Gastrocnemius medialis (tissue), 4 donors: Measurements from ENCODE around the gene PGC. TPM values are rescaled to one million over a fixed set of nuclear protein-coding genes. Genes with fewer than 3 reads are reported as not detected.

Source experiments
- ATAC-seq, 2 donors: fragments of 150-250 bp; one replicate each; pipeline ENCODE4 v1.9.1; 2016
- DNase-seq, 2 donors: peaks; one replicate each; pipeline ENCODE4 v3.0.0-alpha.2; 2019
- H3K27ac ChIP-seq, 4 donors: fragments of 200-600 bp; sonication (generic); 1 replicate in 1 of 4; 2 replicates in 3 of 4; pipeline ENCODE4 v1.5.1; 2016 to 2018; ENCODE audit warnings: mild to moderate bottlenecking in 2 of 4, moderate library complexity in 1 of 4
- H3K27me3 ChIP-seq, 3 donors: fragments of 200-600 bp; sonication (generic) in 2 of 3; 1 replicate in 1 of 3; 2 replicates in 2 of 3; pipeline versions ENCODE4 v1.5.1 to v1.6.0; 2016 to 2019; ENCODE audit warnings: mild to moderate bottlenecking in 1 of 3, moderate library complexity in 1 of 3
- H3K36me3 ChIP-seq, 2 donors: fragments of 200-600 bp; sonication (generic) in 1 of 2; one replicate each; pipeline ENCODE4 v1.5.1; 2017 to 2018
- H3K4me1 ChIP-seq, 2 donors: fragments of 200-600 bp; sonication (generic) in 1 of 2; one replicate each; pipeline ENCODE4 v1.5.1; 2016 to 2017; ENCODE audit warnings: mild to moderate bottlenecking in 2 of 2
- H3K4me3 ChIP-seq, 4 donors: fragments of 200-600 bp; sonication (generic) in 3 of 4; 1 replicate in 1 of 4; 2 replicates in 3 of 4; pipeline ENCODE4 v1.5.1; 2016 to 2019; ENCODE audit warnings: mild to moderate bottlenecking in 2 of 4
- H3K9me3 ChIP-seq, 3 donors: fragments of 200-600 bp; sonication (generic) in 2 of 3; 1 replicate in 1 of 3; 2 replicates in 2 of 3; pipeline ENCODE4 v1.5.1; 2016 to 2019
- CTCF ChIP-seq, 5 experiments: fragments of 450-650 bp in 3 of 5; fragments of 200-600 bp in 2 of 5; sonication (generic) in 2 of 5; IDR thresholded peaks in 4 of 5; conservative IDR thresholded peaks in 1 of 5; 1 replicate in 4 of 5; 2 replicates in 1 of 5; pipeline ENCODE4 v1.5.1; 2016 to 2019; ENCODE audit warnings: antibody characterized with exemption in 5 of 5, mild to moderate bottlenecking in 3 of 5, moderate library complexity in 3 of 5
- POLR2A ChIP-seq, 2 donors: fragments of 450-650 bp; IDR thresholded peaks; one replicate each; pipeline ENCODE4 v1.6.1; 2017; ENCODE audit warnings: antibody characterized with exemption in 2 of 2, mild to moderate bottlenecking in 2 of 2, moderate library complexity in 2 of 2
- in situ Hi-C, 4 donors: fragments of 200-750 bp; cut with MboI; loops; one replicate each; pipeline versions ENCODE4 v1.15.0 to v1.8.0; 2017; ENCODE audit warnings: low sequenced_read_pairs in 4 of 4
- intact Hi-C: fragments of 100-400 bp; cut with DNase I; formaldehyde crosslinking; loops from one replicate; pipeline ENCODE4 v1.15.1; 2023; ENCODE audit warnings: low total_unique reads
- total RNA-seq, 4 donors: library from RNA; depleted of rRNA; stranded (reverse); fragments of >200 nt; gene quantifications; one replicate each; pipeline versions ENCODE4 v1.1.0 to v1.2.3, GENCODE V29; 2016

Gene PGC
- total RNA-seq, 4 donors from 2014 or later, result not detected

DNA sequence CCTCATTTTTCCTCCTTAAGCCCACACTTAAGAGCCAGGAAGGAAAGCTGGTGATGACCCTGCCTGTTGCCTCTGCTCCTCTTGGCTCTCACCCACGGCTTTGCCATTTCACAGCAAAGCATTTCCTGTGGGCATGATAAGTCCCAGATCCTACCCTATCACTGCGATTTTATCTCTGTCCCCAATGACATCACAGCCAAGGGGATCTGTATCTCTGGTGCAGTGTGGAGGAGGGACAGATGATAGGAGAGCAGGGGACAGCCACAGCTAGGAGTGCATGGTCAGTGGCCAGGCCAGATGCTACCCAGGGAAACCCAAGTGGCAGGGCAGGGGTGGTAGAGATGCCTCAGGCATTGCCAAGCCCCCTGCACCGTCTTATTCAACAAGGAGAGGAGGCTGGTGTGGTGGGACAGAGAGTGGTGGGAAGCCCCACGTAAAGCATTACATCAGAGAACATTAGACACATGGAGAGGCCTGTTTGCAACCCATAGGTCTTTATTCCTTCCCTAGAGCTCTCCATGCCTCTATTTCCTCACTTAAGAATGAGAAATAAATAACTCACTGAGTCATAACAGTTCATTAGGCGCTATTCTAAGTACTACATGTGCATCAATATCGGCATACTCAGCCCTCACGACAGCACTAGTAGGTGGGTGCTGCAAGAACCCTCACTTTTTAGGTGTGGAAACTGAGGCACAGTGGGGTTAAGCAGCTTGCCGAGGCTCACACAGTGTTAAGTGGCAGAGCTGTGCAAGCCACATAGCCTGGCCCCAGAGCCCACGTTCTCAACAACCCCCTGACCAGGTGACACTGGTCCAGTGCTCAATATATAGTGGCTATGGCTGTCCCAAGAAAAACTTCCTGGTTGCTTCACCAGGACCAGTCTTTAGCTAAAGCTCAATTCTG is 16.4 kb downstream of the PGC start:
- in situ Hi-C loops, result no loop called here
- Histone ChIP-seq H3K4me1 (peaks cover 59 to 60% of the 10 kb centered on the region in 2 donors), H3K4me3 (peak overlapping the region; percentile 76 to 97 (median 90)), H3K27me3 (no peaks in the 10 kb centered on the region), H3K9me3 (no peaks in the 10 kb centered on the region), H3K27ac (peak overlapping the region; percentile 97 to 99 (median 98)), H3K36me3 (no peaks in the 10 kb centered on the region)
- DNase-seq, result peak in 1 of 2 donors; percentile 18
- intact Hi-C loops, result loop anchor here (5.0 to 10.0 kb wide), 4 partner anchors 658 to 1444 kb away; partner anchors contain the start of genes BICRAL, KLHDC3, MEA1 and NFYA
- TF ChIP-seq POLR2A (IDR thresholded peaks at IDR 0.05) (peak; percentile 76 to 83), CTCF (IDR thresholded peaks at IDR 0.05 in 4 of 5, conservative IDR thresholded peaks at IDR 0.05 in 1 of 5) (no peak)
- ATAC-seq, result no peak

- ATAC-seq (no peak), DNase-seq (no peak)
- peak overlapping the region; percentile 97 to 99 (median 98) for H3K27ac ChIP-seq
- in situ Hi-C loops (no loop called here), intact Hi-C loops (loop anchor here (5.0 to 10.0 kb wide), 4 partner anchors 657 to 1445 kb away; partner anchors contain the start of genes BICRAL, KLHDC3, MEA1 and NFYA)
- H3K4me3 ChIP-seq, result peak overlapping the region in 3 of 4 donors; percentile 19 to 90 (median 33)
- no peaks in the 10 kb centered on the region for H3K36me3 ChIP-seq
- peaks cover 69% of the 10 kb centered on the region in 2 donors for H3K4me1 ChIP-seq
- H3K9me3 ChIP-seq, result no peaks in the 10 kb centered on the region
- TF ChIP-seq POLR2A (IDR thresholded peaks at IDR 0.05), result no peak
- no peak for TF ChIP-seq CTCF (IDR thresholded peaks at IDR 0.05 in 4 of 5, conservative IDR thresholded peaks at IDR 0.05 in 1 of 5)
- H3K27me3 ChIP-seq, result no peaks in the 10 kb centered on the region
These were observed 17.6 kb downstream of the PGC start for GRCh38 chr6:41729624-41730023.

- Histone ChIP-seq H3K9me3 (no peaks in the 10 kb centered on the region), H3K27ac (peak overlapping the region; percentile 97 to 99 (median 98)), H3K27me3 (no peaks in the 10 kb centered on the region), H3K36me3 (no peaks in the 10 kb centered on the region), H3K4me1 (peaks cover 76% of the 10 kb centered on the region in 2 donors), H3K4me3 (peak overlapping the region; percentile 30 to 90 (median 36))
- DNase-seq (no peak), ATAC-seq (no peak)
- TF ChIP-seq CTCF (IDR thresholded peaks at IDR 0.05 in 4 of 5, conservative IDR thresholded peaks at IDR 0.05 in 1 of 5) (no peak), POLR2A (IDR thresholded peaks at IDR 0.05) (peak in 1 of 2 donors; percentile 11)
- in situ Hi-C loops (no loop called here), intact Hi-C loops (no loop called here)
These were observed 18.2 kb downstream of the PGC start for GRCh38 chr6:41728954-41729353.

DNA sequence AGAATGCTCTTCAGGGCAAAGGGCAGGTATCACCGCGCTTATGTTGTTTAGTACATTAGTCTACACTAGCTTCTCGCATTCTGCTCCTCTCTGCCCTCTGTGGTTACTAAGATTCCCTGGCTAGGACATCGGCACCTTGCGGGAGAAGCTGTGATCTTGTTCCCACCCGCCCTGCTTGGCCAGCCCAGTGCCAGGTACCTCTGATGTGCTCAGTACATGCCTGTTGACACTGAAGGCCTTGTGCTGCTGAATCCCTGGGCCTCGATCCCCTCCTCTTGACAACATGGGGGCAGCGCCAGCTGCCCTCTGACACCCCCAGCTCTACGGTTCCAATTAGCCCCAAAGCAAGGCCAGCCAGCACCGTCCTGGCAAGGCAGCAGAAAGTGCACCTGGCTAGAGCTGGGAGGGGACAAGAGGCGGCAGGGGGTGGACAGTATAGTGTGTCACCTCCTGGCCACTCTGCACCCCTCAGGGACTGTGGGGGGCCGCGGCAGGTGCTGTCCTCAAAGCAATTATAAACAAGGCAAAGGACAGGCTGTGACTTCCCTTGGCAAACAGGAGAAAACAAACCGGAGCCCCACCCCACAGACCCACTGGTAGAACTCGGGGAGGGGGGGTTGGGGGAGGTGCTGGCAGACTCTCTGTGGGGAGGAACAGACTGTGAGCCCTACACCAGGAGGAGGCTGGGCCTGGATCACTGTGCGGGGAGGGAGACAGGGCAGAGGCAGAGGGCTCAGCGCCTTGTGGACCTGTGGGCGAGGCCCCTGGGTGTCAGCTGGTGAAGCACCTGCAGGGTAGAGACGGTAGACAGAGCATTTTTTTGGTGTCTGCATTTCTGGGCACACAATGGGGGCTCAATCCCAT is 18.9 kb downstream of the PGC start:
- no peak for TF ChIP-seq CTCF (IDR thresholded peaks at IDR 0.05 in 4 of 5, conservative IDR thresholded peaks at IDR 0.05 in 1 of 5)
- TF ChIP-seq POLR2A (IDR thresholded peaks at IDR 0.05), result peak; percentile 83 to 91
- ATAC-seq, result peak; percentile 48 to 64
- Histone ChIP-seq H3K4me3 (peak overlapping the region; percentile 31 to 90 (median 36)), H3K27me3 (no peaks in the 10 kb centered on the region), H3K4me1 (peaks cover 79 to 82% of the 10 kb centered on the region in 2 donors), H3K27ac (peak overlapping the region; percentile 97 to 99 (median 98)), H3K9me3 (no peaks in the 10 kb centered on the region), H3K36me3 (no peaks in the 10 kb centered on the region)
- in situ Hi-C loops, result no loop called here
- intact Hi-C loops, result no loop called here
- peak; percentile 93 to 95 for DNase-seq
